ENCODE results near the gene MRPL10.

- no peak for TF ChIP-seq EZH2 (IDR thresholded peaks at IDR 0.05)
- no peak for TF ChIP-seq CTCF (IDR thresholded peaks at IDR 0.05)
- no peak for TF ChIP-seq EZH2phosphoT487 (IDR thresholded peaks at IDR 0.05)
Observed at GRCh38 chr17:47815106-47815918, 16.0 kb downstream of the MRPL10 start.

All from neural progenitor cell (in vitro differentiated cells).